ENCODE results near the gene APCDD1. TPM values are rescaled to one million over a fixed set of nuclear protein-coding genes. Genes with fewer than 3 reads are reported as not detected.

APCDD1 gene
- total RNA-seq (not detected), polyA plus RNA-seq (not detected)

DNA sequence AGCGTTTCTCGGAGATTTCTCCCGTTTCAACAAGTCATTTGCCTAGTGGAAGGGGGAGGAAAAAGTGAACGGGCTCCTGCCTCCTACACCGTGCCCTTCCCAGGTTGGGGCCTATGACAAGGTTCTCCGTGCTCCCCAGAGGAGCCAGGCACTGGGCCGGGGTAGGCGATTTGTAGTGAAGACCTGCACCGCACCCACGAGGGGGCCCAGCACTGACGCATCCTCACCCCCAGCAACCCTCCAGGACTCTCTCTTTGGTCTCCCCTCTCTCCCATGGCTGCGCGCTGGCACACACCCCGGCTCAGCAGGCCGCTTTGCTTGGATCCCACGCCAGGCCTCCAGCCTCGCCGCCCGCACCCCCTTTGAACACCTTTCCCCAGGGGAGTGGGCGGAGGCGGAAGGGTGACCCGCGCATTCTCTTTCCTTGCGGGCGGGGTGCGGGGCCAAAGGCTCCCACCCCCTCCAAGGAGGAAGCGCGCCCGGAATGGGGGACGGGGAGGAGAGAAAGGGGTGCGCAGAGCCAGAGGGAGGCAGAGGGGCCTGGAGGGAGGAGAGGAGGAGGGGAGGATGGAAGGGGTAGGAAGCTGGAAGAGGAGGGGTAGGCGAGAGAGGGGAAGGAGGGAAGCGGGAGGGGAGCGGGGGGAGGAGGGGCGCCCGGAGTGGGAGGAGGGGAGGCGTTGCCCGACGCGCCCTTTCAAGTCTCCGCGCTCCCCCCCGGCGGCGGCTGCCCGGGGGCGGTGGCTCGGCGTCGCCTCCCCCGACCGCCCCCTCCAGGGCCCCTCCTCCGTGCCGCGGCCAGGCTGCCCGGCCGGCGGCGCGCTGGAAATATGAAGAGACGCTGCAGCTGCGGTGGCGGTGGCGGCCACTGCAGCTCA lies at the start of gene APCDD1:
Gene APCDD1, plus strand, starts transcription at position 830 of the 875 bp plus-strand sequence. CDS start 347 bp downstream, outside the sequence.
- no peaks in the 10 kb centered on the region for H3K36me3 Mint-ChIP-seq
- H3K36me3 ChIP-seq (ENCODE audit: control insufficient read depth, insufficient read depth, low read length) = no peaks in the 10 kb centered on the region
- H3K4me1 Mint-ChIP-seq = peaks cover 0 to 4% (median 1%) of the 10 kb centered on the region in 4 donors
- H3K27ac ChIP-seq (ENCODE audit: insufficient read depth, low read length, poor library complexity, severe bottlenecking) = no peak within 1 kb of the TSS
- no peak for DNase-seq
- no peak for ATAC-seq (ENCODE audit: low read depth in 2 of 2)
- no peak within 1 kb of the TSS for H3K27ac Mint-ChIP-seq
- H3K4me1 ChIP-seq (ENCODE audit: control insufficient read depth, insufficient read depth, low read length, poor library complexity, severe bottlenecking) = no peaks in the 10 kb centered on the region
- peak within 1 kb of the TSS in 2 of 4 donors; percentile 24 to 70 for H3K4me3 Mint-ChIP-seq
- H3K27me3 ChIP-seq (ENCODE audit: control insufficient read depth, insufficient read depth, low read length) = peaks cover 18% of the 10 kb centered on the region
- H3K4me3 ChIP-seq (ENCODE audit: low read depth, low read length) = no peak within 1 kb of the TSS
- no peaks in the 10 kb centered on the region for H3K9me3 ChIP-seq (ENCODE audit: control insufficient read depth in 2 of 2, low read length in 2 of 2)
- peaks cover 47% of the 10 kb centered on the region for H3K27me3 Mint-ChIP-seq
- no peaks in the 10 kb centered on the region for H3K9me3 Mint-ChIP-seq

DNA sequence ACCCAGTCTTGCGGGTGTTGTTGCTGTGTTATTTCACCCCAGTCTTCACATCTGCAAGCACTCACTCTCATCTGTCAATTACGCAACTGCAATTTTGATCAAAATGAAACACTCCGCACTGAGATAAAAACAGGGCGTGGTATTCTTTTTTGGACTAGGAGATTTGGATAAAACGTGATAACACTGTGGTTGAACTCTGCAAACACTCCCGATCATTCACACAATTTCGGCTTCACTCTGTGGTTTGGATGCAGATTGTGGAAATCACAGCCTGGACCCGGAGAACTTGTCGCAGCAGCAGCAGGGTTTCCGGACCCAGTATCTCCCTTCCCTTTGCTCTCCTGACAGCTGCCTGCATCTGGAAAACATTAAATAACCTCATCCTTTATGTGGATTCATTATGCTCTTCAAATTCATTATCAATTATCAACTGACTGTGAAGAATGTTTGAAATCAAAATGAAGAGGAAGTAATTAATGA lies 49.4 kb upstream of the APCDD1 start:
- Histone ChIP-seq H3K27me3 (ENCODE audit: control insufficient read depth, insufficient read depth, low read length) (no peaks in the 10 kb centered on the region), H3K9me3 (ENCODE audit: control insufficient read depth in 2 of 2, low read length in 2 of 2) (no peaks in the 10 kb centered on the region), H3K4me1 (ENCODE audit: control insufficient read depth, insufficient read depth, low read length, poor library complexity, severe bottlenecking) (no peaks in the 10 kb centered on the region), H3K4me3 (ENCODE audit: low read depth, low read length) (no peak overlapping the region), H3K27ac (ENCODE audit: insufficient read depth, low read length, poor library complexity, severe bottlenecking) (no peak overlapping the region), H3K36me3 (ENCODE audit: control insufficient read depth, insufficient read depth, low read length) (no peaks in the 10 kb centered on the region)
- ATAC-seq (ENCODE audit: low read depth in 2 of 2) = no peak
- peaks cover 10% of the 10 kb centered on the region for H3K27me3 Mint-ChIP-seq
- no peak for DNase-seq
- H3K9me3 Mint-ChIP-seq = no peaks in the 10 kb centered on the region
- H3K27ac Mint-ChIP-seq = no peak overlapping the region
- H3K4me1 Mint-ChIP-seq = peaks cover 0 to 6% (median 0%) of the 10 kb centered on the region in 4 donors
- H3K4me3 Mint-ChIP-seq = no peak overlapping the region
- no peaks in the 10 kb centered on the region for H3K36me3 Mint-ChIP-seq

DNA sequence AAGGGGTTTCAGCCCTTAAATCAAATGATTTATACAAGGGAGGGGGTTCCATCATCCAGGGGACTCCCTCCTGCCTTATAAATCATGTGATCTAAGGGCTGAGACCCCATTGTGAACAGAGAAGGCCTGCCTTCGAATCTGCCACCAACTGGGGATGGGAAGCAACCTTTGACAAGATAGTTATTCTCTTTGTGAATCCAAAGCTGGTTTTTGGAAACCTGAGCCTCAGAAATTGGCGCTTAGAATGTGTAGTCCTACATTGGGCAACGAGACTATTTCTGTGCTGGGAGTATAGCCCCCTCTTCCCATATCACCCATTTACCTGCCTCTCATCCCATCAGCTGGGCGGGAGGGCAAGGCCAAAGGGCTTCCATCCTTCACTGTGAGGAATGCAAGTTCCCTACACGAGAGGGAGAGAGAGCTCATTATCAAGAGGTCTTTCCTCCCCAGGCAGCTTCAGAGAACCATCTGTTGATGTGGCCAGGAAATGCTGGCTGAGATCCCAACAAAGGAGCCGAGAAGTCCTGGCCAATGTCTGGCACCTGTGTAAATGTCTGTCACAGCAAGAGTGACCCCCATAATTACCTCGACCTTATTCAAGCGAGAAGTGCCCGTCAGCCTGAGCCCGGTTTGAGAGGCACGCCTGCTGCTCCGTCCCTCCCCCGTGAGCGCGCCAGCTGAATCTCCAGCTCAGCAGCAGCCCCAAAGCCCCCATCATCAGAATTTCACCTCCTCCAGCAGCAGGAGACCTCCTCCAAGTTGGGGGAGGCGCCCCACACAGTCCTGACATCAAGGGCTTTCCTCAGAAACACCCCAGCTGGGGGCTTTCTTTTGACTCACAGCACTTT lies 48.4 kb upstream of the APCDD1 start:
- no peaks in the 10 kb centered on the region for H3K9me3 ChIP-seq (ENCODE audit: control insufficient read depth in 2 of 2, low read length in 2 of 2)
- H3K27ac ChIP-seq (ENCODE audit: insufficient read depth, low read length, poor library complexity, severe bottlenecking) = no peak overlapping the region
- Mint-ChIP-seq H3K36me3 (no peaks in the 10 kb centered on the region), H3K27me3 (peaks cover 5% of the 10 kb centered on the region), H3K4me1 (no peaks in the 10 kb centered on the region), H3K4me3 (no peak overlapping the region), H3K9me3 (no peaks in the 10 kb centered on the region), H3K27ac (no peak overlapping the region)
- H3K36me3 ChIP-seq (ENCODE audit: control insufficient read depth, insufficient read depth, low read length) = no peaks in the 10 kb centered on the region
- no peaks in the 10 kb centered on the region for H3K4me1 ChIP-seq (ENCODE audit: control insufficient read depth, insufficient read depth, low read length, poor library complexity, severe bottlenecking)
- DNase-seq (no peak), ATAC-seq (ENCODE audit: low read depth in 2 of 2) (no peak)
- no peak overlapping the region for H3K4me3 ChIP-seq (ENCODE audit: low read depth, low read length)
- H3K27me3 ChIP-seq (ENCODE audit: control insufficient read depth, insufficient read depth, low read length) = no peaks in the 10 kb centered on the region

DNA sequence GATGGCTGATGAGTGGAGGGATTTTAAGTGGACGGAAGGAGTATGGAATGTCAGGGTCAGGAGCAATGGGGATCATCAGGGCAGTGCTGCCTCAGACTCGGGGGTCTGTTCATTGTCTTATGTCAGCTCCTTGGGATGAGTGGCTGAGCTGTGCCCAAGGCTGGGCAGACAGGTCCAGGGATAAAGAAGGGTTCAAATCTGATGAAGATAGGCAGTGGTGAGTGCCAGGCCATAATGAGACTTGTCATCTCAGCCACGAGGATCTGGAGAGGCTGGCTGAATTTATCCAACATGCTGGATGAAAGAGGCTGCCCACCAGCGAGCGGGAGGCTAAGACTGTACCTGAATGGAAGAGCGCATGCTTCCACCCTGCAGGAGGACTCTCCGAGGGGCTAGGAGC lies 46.3 kb upstream of the APCDD1 start:
- ATAC-seq (ENCODE audit: low read depth in 2 of 2) = no peak
- H3K4me3 Mint-ChIP-seq = no peak overlapping the region

DNA sequence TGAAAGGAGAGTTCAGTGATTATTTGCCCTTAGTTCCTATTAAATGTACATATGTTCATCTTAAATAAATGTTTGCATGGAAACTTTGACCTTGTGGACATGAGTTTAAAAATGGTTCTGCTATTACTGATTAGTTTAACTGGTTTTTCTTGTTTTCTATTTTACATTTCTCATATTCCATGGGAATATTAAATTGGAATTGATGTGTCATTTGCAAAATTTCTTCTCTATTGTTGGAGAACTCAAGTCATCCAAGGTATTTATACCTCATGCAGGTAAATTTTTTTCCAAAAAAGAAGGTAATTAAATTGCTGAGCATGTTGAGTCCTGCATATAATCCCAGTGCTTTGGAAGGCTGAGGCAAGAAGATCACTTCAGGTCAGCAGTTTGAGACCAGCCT lies 45.4 kb upstream of the APCDD1 start:
- ATAC-seq (ENCODE audit: low read depth in 2 of 2) (no peak), DNase-seq (no peak)
- H3K4me3 ChIP-seq (ENCODE audit: low read depth, low read length) = no peak overlapping the region
- H3K27me3 ChIP-seq (ENCODE audit: control insufficient read depth, insufficient read depth, low read length) = no peaks in the 10 kb centered on the region
- no peaks in the 10 kb centered on the region for H3K4me1 ChIP-seq (ENCODE audit: control insufficient read depth, insufficient read depth, low read length, poor library complexity, severe bottlenecking)
- no peaks in the 10 kb centered on the region for H3K9me3 Mint-ChIP-seq
- no peaks in the 10 kb centered on the region for H3K36me3 Mint-ChIP-seq
- H3K27ac Mint-ChIP-seq = no peak overlapping the region
- H3K4me1 Mint-ChIP-seq = no peaks in the 10 kb centered on the region
- H3K27ac ChIP-seq (ENCODE audit: insufficient read depth, low read length, poor library complexity, severe bottlenecking) = no peak overlapping the region
- H3K9me3 ChIP-seq (ENCODE audit: control insufficient read depth in 2 of 2, low read length in 2 of 2) = no peaks in the 10 kb centered on the region
- no peaks in the 10 kb centered on the region for H3K27me3 Mint-ChIP-seq
- no peaks in the 10 kb centered on the region for H3K36me3 ChIP-seq (ENCODE audit: control insufficient read depth, insufficient read depth, low read length)
- H3K4me3 Mint-ChIP-seq = no peak overlapping the region

More for the DNA sequence above, 46.3 kb upstream of the APCDD1 start:
- H3K9me3 ChIP-seq (ENCODE audit: control insufficient read depth in 2 of 2, low read length in 2 of 2) = no peaks in the 10 kb centered on the region
- Mint-ChIP-seq H3K9me3 (no peaks in the 10 kb centered on the region), H3K36me3 (no peaks in the 10 kb centered on the region), H3K27ac (no peak overlapping the region), H3K27me3 (no peaks in the 10 kb centered on the region), H3K4me1 (no peaks in the 10 kb centered on the region)
- DNase-seq = no peak
- no peak overlapping the region for H3K4me3 ChIP-seq (ENCODE audit: low read depth, low read length)
- no peaks in the 10 kb centered on the region for H3K36me3 ChIP-seq (ENCODE audit: control insufficient read depth, insufficient read depth, low read length)
- H3K4me1 ChIP-seq (ENCODE audit: control insufficient read depth, insufficient read depth, low read length, poor library complexity, severe bottlenecking) = no peaks in the 10 kb centered on the region
- H3K27me3 ChIP-seq (ENCODE audit: control insufficient read depth, insufficient read depth, low read length) = no peaks in the 10 kb centered on the region
- H3K27ac ChIP-seq (ENCODE audit: insufficient read depth, low read length, poor library complexity, severe bottlenecking) = no peak overlapping the region

- Histone ChIP-seq H3K27ac (ENCODE audit: insufficient read depth, low read length, poor library complexity, severe bottlenecking) (no peak overlapping the region), H3K27me3 (ENCODE audit: control insufficient read depth, insufficient read depth, low read length) (no peaks in the 10 kb centered on the region), H3K9me3 (ENCODE audit: control insufficient read depth in 2 of 2, low read length in 2 of 2) (no peaks in the 10 kb centered on the region), H3K36me3 (ENCODE audit: control insufficient read depth, insufficient read depth, low read length) (no peaks in the 10 kb centered on the region), H3K4me1 (ENCODE audit: control insufficient read depth, insufficient read depth, low read length, poor library complexity, severe bottlenecking) (no peaks in the 10 kb centered on the region), H3K4me3 (ENCODE audit: low read depth, low read length) (no peak overlapping the region)
- Mint-ChIP-seq H3K9me3 (no peaks in the 10 kb centered on the region), H3K27ac (no peak overlapping the region), H3K4me3 (no peak overlapping the region), H3K36me3 (no peaks in the 10 kb centered on the region), H3K27me3 (no peaks in the 10 kb centered on the region), H3K4me1 (no peaks in the 10 kb centered on the region)
- no peak for DNase-seq
- no peak for ATAC-seq (ENCODE audit: low read depth in 2 of 2)
Measured at GRCh38 chr18:10410472-10411308, 43.7 kb upstream of the APCDD1 start.

GRCh38 chr18:10412933-10413332 lies 41.5 kb upstream of the APCDD1 start:
- DNase-seq (no peak), ATAC-seq (ENCODE audit: low read depth in 2 of 2) (no peak)
- no peaks in the 10 kb centered on the region for H3K27me3 Mint-ChIP-seq
- H3K4me1 ChIP-seq (ENCODE audit: control insufficient read depth, insufficient read depth, low read length, poor library complexity, severe bottlenecking) = no peaks in the 10 kb centered on the region
- no peaks in the 10 kb centered on the region for H3K4me1 Mint-ChIP-seq
- no peaks in the 10 kb centered on the region for H3K27me3 ChIP-seq (ENCODE audit: control insufficient read depth, insufficient read depth, low read length)
- H3K27ac ChIP-seq (ENCODE audit: insufficient read depth, low read length, poor library complexity, severe bottlenecking) = no peak overlapping the region
- no peaks in the 10 kb centered on the region for H3K36me3 ChIP-seq (ENCODE audit: control insufficient read depth, insufficient read depth, low read length)
- H3K27ac Mint-ChIP-seq = no peak overlapping the region
- H3K9me3 Mint-ChIP-seq = peaks cover 0 to 2% (median 0%) of the 10 kb centered on the region in 7 donors
- H3K4me3 Mint-ChIP-seq = no peak overlapping the region
- H3K9me3 ChIP-seq (ENCODE audit: control insufficient read depth in 2 of 2, low read length in 2 of 2) = no peaks in the 10 kb centered on the region
- H3K4me3 ChIP-seq (ENCODE audit: low read depth, low read length) = no peak overlapping the region
- no peaks in the 10 kb centered on the region for H3K36me3 Mint-ChIP-seq
